HL-60 (cell line): Measurements from ENCODE around the gene DGKH.

Source experiments
- POLR2AphosphoS5 ChIP-seq: IDR thresholded peaks from 2 replicates; pipeline ENCODE4 v1.6.1; 2012; ENCODE audit warnings: low read depth
- TF ChIP-seq, protein P1 (sequence below): IDR thresholded peaks from one replicate; pipeline ENCODE4 v1.5.1; 2011; ENCODE audit warnings: low read length, control low read depth, inconsistent platforms; ENCODE audit not compliant: insufficient read depth
- TF ChIP-seq, protein P2 (sequence below): IDR thresholded peaks from 2 replicates; pipeline ENCODE4 v1.6.1; 2012; ENCODE audit warnings: low read depth; ENCODE audit not compliant: insufficient replicate concordance

DNA sequence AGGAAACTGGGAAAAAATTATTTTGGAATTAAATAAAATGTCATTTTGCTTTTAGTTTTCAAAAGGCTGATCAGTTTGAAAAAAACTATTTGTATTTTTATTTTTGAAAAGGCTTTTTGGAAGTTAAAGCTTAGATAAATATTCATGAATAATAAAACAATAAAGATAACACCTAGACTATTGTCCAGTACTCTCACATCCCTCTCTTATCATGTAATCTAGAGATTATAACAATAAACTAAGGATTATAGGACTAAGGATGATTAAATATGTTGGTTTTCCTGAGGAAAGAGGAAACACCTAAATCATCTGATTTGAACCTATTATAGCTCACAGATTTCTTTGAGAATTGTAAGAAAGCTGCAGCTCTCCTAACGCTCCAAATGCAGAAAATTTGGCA, 142.1 kb downstream of the DGKH start:
- TF ChIP-seq, protein P1, sequence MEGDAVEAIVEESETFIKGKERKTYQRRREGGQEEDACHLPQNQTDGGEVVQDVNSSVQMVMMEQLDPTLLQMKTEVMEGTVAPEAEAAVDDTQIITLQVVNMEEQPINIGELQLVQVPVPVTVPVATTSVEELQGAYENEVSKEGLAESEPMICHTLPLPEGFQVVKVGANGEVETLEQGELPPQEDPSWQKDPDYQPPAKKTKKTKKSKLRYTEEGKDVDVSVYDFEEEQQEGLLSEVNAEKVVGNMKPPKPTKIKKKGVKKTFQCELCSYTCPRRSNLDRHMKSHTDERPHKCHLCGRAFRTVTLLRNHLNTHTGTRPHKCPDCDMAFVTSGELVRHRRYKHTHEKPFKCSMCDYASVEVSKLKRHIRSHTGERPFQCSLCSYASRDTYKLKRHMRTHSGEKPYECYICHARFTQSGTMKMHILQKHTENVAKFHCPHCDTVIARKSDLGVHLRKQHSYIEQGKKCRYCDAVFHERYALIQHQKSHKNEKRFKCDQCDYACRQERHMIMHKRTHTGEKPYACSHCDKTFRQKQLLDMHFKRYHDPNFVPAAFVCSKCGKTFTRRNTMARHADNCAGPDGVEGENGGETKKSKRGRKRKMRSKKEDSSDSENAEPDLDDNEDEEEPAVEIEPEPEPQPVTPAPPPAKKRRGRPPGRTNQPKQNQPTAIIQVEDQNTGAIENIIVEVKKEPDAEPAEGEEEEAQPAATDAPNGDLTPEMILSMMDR, result no peak
- TF ChIP-seq, protein P2, sequence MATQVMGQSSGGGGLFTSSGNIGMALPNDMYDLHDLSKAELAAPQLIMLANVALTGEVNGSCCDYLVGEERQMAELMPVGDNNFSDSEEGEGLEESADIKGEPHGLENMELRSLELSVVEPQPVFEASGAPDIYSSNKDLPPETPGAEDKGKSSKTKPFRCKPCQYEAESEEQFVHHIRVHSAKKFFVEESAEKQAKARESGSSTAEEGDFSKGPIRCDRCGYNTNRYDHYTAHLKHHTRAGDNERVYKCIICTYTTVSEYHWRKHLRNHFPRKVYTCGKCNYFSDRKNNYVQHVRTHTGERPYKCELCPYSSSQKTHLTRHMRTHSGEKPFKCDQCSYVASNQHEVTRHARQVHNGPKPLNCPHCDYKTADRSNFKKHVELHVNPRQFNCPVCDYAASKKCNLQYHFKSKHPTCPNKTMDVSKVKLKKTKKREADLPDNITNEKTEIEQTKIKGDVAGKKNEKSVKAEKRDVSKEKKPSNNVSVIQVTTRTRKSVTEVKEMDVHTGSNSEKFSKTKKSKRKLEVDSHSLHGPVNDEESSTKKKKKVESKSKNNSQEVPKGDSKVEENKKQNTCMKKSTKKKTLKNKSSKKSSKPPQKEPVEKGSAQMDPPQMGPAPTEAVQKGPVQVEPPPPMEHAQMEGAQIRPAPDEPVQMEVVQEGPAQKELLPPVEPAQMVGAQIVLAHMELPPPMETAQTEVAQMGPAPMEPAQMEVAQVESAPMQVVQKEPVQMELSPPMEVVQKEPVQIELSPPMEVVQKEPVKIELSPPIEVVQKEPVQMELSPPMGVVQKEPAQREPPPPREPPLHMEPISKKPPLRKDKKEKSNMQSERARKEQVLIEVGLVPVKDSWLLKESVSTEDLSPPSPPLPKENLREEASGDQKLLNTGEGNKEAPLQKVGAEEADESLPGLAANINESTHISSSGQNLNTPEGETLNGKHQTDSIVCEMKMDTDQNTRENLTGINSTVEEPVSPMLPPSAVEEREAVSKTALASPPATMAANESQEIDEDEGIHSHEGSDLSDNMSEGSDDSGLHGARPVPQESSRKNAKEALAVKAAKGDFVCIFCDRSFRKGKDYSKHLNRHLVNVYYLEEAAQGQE, result no peak
- no peak for TF ChIP-seq POLR2AphosphoS5
